Measurements from ENCODE around the gene SYT2.
"Not testable (repeated sequence)": the region's sequence is repeated elsewhere in the genome, so short reads cannot be mapped to it uniquely, and the experiment has no call there.

SYT2 gene

DNA sequence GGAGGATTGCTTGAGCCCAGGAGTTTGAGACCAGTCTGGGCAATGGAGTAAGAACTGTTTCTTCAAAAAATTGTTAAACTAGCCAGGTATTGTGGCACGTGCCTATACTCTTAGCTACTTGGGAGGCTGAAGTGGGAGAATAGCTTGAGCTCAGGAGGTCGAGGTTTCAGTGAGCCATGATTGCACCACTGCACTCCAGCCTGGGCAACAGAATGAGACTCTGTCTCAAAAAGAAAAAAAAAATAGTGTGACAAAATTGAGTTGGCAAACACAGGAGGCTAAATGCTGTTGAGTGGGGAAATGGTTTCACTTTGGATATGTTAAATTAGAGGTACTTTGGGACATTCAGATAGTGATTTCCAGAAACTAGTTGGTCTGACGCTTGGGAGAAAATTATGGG is 163.9 kb downstream of the SYT2 start:
- not testable (repeated sequence) for DNase-seq (ENCODE audit: low read depth in 2 of 2)

DNA sequence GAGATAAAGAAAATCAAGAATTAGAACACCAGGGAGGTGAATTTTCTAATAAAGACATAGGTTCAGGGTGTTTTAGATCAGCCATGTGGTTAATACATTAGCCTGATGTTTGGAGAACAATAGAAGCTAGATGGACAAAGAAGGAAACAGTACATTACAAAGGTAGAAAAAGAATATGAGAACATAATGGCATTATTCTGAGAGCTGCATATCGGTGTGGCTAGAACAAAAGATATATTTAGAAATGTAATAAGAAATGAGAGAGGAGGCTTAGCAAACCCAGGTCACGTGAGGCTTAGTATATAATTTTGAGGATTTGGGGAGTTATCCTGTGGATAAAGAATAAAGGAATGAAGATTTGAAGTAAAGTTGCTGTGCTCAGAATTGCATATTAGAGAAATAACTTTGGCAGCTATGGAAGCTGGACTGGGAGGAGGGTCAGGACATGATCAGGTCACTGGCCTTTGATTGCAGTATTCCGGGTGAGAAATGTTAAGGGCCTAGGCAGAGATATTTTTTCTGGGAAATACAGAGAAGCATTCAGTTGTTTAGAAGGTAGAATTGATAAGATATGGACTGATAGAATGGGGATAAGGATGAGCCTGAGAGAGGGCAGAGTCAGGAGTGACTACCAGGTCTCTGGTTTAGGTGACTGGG is 164.5 kb downstream of the SYT2 start:
- DNase-seq (ENCODE audit: low read depth in 2 of 2): not testable (repeated sequence)

DNA sequence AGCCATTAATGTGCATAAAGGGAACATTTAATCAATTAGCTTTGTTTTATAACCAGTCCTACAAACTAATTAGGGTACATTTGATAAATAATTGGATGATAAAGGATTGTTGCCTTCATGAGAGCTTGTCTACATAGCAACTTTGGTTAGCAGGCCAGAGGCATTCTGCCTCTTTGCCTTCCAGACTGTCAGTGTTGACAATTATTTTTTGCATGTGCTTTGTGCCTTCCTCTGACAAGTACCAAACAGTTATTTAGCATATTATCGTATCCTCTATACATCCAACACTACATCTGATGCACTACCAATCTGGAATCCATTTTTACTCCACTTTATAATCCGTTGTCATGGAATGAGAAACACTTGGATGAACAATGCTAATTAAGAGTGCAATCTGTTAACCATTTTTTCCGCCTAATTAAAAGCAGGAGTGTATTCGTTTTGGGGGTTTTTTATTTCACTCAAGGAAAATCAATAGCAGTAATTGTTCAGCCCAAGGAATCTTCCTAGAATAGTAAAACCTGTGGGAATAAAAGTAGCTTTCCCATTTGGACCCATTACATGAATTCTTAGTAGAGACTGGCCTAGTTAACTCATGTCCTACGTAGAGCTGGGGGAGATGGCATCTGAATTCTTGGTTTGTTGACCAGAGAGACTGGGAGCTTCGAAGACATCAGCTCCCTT is 165.3 kb downstream of the SYT2 start:
- not testable (repeated sequence) for DNase-seq (ENCODE audit: low read depth in 2 of 2)

DNA sequence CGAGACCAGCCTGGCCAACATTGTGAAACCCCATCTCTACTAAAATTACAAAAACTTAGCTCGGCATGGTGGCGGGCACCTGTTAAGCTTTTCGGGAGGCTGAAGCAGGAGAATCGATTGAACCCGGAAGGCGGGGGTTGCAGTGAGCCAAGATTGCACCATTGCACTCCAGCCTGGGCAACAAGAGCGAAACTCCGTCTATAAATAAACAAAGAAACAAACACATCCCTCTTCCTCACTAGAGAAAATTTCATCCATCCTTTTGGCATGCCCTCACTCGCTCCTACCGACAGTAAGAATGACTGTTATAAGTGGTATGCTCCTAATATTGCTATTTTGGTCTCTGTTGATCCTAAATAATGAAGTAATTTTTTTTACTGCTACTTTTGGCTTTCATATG is 166.7 kb downstream of the SYT2 start:
- DNase-seq (ENCODE audit: low read depth in 2 of 2): not testable (repeated sequence)

DNA sequence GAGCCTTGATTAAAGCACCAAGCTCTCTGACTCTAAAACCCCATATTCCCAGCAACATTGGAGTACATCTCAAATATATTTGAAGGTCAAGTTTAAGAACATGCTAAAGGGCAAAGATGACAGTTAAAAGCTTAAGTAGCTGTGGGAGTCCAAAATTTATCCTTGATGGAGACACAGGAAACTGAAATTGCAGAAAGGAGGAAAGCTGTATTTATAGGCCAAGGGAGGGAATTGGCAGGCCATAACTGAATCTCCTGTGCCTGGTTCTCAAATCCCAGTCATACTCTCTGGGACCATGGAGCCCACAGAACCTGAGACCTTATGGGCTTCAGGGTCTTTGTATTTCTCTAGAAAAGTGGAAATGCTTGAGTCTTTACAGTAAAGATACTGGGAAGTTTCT is 167.8 kb downstream of the SYT2 start:
- DNase-seq (ENCODE audit: low read depth in 2 of 2): not testable (repeated sequence)

DNA sequence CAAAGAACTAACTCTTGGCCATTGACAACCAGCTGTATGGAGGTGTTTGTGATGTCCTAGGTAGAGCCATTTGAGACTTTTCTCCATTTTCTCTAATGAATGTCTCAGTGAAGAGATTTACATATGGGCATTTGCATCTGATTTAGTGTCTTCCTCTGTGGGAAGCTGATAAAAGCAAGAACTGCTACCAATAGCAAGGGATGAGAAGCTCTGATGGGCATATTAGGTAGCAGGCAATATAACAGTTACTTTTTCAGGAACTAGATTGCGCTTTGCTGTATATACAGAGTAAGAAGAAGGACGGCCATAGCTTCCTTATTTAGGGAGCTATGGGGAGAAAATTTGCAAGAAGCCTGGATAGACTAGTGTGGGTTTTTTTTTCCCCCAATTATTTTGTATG is 169.4 kb downstream of the SYT2 start:
- DNase-seq (ENCODE audit: low read depth in 2 of 2): not testable (repeated sequence)

Measured in stimulated activated CD8-positive, alpha-beta memory T cell treated with anti-CD3 and anti-CD28 coated beads, Interleukin-7, amount 100 ng/mL, for 4 hours (primary cell).